GM21619 (cell line): ENCODE results near the gene LAMB4.

Experiments used
- ATAC-seq: cut with Tn5 transposase; IDR thresholded peaks from one replicate; pipeline ENCODE4 v1.9.1; 2021; ENCODE audit not compliant: unreplicated experiment

The LAMB4 gene

GRCh38 chr7:107973861-107974260 lies 156.3 kb downstream of the LAMB4 start:
- no peak for ATAC-seq
